Measurements from ENCODE around the gene SRD5A1.

GRCh38 chr5:6590581-6590980 is 42.7 kb upstream of the SRD5A1 start:
- TF ChIP-seq CTCF (IDR thresholded peaks at IDR 0.05) (no peak), POLR2A (IDR thresholded peaks at IDR 0.05) (no peak)

Data from uterus (tissue), 2 donors.